KBM-7 (cell line): ENCODE data around the gene SCAANT1.
A peak's percentile ranks its signal among the peaks of the same experiment; 100 is the strongest.

Experiments
- DNase-seq: peaks from one replicate; pipeline ENCODE4 v3.0.0-alpha.2; 2015
- in situ Hi-C: fragments of 300-500 bp; cut with MboI; formaldehyde crosslinking; loops from 2 replicates; pipeline ENCODE4 v1.14.3; 2020; ENCODE audit warnings: low sequenced_read_pairs, low pct_unique_long_range_greater_than_20kb, mixed read lengths

Gene SCAANT1

DNA sequence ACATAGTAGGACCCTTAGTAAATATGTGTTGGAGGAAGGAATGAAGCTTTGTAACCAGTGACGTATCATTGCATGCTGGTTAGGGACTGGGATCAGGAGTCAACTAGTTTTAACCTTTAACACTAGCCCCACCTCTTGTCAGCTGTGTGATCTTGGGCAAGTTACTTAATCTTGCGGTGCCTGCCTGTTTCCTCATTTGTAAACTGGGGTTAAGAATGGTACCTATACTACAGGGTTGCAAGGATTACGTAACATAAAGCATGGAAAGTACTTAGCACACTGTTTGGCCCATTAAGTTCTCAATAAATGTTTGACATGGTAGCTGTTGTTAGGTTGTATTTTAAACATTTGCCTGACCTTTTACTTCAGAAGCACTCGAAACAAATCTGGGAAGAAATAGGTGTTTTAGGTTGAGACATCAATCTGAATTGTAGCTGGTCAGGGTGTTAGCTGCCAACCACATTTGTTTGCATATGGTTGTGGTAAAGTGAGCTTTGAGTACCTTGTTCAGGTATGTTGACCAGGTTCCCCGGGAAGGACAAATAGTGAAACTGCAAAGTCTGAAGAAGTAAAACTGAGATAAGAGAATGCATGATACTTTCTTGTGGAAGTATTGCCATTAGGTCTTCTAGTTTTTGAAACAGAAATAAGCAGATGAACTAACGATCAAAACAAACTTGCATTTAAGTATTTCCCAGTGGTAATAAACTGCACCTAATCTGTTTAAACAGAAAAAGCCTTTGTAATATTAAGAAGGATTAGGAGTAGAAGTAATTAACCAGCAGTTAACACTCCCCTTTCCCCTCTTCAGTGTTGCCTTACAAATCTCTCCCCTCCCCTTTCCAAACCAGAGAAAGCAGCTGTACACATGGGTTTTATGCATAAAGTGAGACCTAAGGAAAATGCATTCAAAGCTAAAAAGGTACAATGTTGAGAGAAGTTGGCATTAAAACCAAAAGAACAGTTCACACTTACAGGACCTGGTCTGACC is 25.8 kb upstream of the SCAANT1 start:
- DNase-seq, result peak; percentile 39
- in situ Hi-C loops, result no loop called here

DNA sequence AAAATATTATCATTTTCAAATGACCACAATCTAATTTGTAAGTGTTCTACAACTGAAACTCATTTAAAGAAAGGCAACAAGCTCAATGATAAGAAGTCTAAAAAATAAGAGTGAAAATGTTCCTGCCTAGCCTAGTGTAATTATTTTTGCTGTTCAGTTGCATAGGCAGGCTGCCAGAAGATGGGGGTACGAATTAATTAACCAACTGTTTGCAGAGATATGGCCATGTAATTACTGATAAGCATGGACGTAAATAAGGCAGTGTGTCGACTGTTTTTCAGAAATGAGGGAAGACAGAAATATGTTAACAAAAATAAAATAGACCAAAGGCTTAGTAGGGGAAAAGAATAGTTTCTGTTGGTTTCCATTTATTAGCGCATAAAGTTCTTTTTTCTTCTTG is 24.7 kb upstream of the SCAANT1 start:
- in situ Hi-C loops, result no loop called here
- no peak for DNase-seq

DNA sequence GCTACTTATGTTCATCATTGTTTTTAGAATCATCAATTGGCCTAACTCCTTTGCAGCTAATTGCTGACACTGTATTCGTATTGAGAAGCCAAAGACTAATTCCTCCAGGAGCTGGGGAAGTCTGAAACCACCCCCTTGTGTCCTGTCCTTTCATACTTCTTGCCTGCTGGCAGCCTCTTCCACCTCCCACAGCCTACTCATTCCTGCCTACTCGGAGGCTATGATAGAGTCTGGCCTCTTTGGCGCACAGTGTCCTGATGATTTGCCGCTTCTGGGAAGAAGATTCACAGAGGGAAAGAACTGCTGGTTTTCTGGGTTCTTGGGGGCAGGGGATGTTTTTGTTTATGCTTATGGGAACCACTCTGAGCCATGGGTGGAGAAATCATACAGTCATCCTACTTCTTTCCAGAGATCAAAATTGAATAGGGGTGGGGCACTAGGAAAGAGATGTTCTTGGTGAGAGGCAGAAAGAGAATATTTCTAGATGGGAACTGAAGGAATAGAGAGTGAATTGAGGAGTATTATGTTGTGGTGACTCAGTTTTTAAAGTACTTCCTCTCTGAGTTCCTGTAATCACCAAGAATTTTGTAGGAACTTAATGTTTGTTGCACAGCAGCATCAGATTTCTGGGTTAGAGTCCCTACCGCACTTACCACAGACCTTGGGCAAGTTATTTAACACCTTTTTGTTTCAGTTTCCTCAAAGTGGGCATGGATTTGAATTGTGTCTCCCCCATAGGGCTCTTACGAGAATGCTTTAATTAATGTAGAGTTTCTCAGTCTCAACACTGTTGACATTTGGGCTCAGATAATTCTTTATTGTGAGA is 22.1 kb upstream of the SCAANT1 start:
- peak; percentile 81 for DNase-seq
- in situ Hi-C loops, result no loop called here

DNA sequence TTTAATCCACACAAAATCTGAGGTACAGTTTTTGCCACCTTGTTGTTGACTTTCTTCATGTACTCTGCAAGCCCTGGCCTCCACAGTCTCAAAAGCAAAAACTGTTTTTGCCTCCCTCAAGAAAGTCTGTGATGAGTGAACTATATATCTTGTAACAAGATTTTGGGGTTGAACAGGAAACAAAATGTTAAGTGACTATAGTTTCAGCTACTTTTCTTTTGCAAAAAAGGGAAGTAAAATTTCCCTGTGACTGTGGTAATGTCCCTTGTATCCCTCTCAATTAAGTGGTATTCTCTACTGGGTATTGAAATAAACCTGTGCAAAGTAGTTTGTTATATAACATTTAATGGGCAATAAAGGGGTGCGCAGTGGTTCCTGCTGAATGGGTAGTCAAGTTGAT is 21.3 kb upstream of the SCAANT1 start:
- in situ Hi-C loops, result no loop called here
- peak; percentile 62 for DNase-seq

DNA sequence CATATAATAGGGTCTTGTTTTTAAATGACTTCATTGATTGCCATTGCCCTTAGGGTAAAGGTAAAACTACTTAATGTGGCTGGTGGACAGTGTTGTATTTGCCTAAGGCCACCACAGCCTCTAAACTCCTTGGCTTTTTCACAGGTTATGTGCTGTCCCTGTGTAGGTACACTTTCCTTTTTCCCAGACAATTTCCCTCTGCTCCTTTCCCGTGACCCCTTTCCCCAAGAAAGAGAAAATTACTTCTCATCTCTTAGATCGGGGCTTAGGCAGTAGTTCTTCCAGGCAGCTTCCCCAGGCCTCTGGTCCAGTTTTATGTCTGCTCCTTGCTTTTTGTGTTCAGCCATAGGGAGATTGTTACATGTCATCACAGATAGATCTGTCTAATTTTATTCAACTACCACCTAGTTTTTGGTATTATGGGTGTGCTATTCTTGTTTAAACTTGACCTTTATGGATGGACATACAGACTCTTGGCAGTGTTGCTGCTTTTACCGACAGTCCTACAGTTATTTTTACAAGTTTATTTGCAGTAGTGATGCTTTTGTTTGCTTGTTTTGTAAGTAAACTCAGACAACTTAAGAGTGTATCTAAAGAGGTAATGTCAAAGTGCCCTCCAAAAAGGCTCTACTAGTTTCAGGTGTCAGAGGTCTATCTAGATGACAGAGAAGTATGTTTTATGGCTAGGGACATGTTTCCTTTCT is 20.5 kb upstream of the SCAANT1 start:
- DNase-seq, result no peak
- in situ Hi-C loops, result no loop called here

DNA sequence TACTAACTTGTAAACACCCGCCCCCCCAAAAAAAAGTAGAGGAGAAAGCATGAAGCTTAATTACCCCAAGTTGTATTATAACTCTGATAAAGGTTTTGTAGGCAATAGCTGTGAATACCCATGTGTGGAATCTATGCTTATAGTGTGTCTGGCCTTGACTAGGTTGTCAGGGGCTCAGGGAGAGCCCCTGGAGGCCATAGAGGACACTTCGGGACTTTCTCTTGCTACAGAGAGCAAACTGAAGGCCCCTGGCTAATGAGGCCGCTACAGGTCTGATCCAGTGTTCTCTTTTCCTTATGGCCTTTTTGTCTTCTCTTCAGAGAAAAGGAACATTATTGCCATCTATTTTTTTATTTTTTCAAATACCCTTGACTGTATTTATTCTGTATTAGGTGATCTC is 19.1 kb upstream of the SCAANT1 start:
- in situ Hi-C loops, result no loop called here
- no peak for DNase-seq

DNA sequence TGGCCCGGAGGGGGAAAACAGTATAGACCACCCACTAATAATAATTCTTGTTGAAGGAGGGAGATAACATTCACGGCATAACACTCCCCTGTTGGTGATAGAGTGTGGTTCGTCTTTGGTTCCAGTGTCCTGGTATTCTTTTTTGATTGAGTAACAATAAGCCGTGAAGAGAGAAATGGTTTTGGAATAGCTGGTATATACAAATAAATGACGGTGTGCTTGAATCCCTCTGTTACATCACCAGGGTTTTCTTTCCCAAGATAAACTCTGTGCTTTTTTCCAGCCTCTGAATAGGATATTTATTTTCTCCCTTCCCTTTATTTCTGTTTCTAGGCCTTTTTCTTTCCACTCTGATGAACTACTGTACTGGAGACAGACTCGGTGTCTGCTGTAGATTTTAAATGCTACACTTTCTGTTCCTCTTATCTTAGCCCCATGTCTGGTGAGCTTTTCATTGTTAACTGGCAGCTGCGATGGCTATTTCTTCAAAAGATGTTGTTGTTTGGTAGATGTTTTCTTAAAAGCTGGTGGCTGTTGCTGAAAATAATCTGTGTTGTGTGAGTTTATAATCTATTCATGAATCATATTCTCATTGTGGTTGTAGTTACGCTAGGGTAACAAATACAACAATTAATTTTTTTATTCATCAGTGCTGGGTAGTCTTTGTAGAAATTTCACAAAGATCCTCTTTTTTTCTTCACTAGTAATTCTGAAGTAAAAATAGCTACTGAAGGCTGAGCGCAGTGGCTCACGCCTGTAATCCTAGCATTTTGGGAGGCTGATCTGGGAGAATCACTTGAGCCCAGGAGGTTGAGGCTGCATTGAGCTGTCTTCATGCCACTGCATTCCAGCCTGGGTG is 15.5 kb upstream of the SCAANT1 start:
- in situ Hi-C loops, result no loop called here
- DNase-seq, result no peak

DNA sequence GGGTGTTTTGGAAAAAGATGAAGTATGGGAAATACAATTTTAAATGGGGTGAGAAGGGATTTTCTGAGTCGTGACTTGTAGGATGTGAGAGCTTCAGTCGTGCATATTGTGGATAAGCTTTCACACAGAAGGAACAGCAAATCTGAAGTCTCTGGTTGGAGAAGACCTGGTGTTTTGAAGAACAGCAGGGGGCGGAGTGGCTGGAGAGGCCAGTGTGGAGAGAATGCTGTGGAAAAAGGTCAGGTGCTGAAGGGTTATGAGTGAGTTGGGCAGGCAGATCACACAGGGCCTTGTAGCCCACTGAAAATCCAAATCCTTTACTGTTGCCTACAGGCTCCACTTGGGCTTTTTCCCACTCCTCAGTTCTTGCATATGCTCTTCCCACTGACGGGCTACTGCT is 14.1 kb upstream of the SCAANT1 start:
- in situ Hi-C loops, result no loop called here
- no peak for DNase-seq

DNA sequence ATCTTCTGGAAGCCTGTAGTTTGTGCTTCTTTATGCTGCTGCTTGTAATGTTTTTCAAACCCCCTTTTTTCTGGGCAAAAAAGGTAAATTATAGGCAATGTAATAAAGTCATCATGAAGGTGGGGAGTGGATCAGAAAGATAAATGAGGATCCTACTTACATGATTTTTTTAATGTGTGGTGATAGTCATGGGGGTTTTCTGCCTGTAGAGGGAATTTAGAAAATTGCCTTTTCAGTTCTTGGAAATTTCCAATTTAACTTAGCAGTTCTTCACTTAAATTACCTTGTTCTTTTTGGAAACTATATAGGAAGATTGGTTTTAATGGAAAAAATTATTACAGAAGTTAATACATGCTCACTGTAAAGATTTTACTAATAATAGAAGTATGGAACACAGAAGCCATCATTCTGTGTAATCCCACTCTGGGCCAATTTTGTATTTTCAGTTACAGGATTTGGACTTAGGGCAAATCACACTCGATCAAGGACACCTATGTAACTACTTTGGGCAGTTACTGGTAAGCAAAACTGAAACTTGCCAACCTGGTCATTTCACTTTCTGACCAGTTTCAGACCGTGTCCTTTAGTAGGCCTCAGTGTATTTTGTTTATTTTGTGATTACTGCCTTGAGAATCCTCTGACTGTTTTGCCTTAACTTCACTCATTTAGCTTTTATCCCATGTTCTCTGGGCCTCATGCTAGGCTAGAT is 10.5 kb upstream of the SCAANT1 start:
- in situ Hi-C loops, result no loop called here
- DNase-seq, result no peak

DNA sequence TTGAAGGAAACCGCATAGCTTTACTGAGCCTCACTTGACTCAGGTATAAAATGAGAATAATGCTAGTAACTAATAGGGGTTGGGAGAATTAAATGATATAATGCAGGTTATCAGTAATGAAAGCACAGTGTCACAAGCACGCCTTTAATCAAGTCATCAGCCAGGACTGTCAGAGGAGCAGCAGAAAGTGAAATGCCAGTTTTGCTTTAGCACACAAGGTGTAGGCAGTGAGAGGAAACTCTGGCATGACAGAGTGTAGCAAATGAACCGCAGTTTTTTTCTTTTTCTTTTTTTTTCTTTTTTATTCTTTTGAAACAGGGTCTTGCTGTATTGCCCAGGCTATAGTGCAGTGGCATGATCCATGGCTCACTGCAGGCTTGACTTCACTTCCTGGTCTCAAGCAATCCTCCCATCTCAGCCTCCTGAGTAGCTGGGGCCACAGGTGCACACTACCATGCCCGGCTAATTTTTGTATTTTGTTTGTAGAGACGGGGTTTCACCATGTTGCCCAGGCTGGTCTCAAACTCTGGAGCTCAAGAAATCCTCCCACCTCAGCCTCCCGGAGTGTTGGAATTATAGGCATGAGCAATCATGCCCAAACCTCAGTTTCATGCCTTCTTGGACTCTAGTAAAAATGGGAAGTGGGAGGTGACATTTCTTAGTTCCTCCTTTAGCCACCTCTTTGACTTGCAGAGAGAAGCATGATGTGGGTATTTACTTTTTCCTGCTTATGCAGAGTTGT is 9.7 kb upstream of the SCAANT1 start:
- in situ Hi-C loops, result no loop called here
- peak; percentile 91 for DNase-seq

DNA sequence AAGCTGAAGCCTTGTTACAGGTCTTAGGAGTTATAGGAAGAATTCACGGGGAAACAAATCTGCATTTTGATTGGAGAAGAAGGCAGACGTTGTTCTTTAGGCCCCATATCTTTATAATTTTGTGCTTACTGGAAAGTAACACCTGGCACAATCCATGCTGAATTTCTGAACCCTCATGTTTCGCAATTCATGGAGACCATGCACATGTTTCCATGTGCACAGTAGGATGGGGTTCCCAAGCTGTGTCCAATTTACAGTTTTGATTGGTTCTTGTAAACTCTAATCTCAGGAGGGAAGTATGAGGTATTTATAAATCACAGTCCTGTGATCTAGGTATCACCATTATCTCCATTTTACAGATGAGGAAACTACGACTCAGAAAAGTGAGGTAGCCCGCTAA is 7.8 kb upstream of the SCAANT1 start:
- no peak for DNase-seq
- in situ Hi-C loops, result no loop called here

DNA sequence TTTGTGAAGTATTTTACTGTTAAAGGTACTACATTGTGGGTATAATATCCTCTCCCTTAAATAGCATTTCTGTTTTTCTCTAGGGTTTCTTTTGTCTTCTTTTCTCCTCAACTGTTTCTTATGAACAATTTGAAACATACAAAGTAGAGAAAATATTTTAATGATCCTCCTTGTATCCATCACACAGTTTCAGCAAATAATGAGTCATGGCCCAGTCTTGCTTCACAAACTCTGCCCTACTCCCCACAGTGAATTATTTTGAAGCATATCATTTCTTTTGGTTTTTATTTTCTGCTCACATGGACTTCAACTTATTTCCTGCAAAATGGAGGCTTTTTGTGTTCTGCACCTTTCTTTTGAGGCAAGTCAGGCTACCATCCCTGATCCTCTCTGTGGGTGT is 6.1 kb upstream of the SCAANT1 start:
- no peak for DNase-seq
- in situ Hi-C loops, result no loop called here

DNA sequence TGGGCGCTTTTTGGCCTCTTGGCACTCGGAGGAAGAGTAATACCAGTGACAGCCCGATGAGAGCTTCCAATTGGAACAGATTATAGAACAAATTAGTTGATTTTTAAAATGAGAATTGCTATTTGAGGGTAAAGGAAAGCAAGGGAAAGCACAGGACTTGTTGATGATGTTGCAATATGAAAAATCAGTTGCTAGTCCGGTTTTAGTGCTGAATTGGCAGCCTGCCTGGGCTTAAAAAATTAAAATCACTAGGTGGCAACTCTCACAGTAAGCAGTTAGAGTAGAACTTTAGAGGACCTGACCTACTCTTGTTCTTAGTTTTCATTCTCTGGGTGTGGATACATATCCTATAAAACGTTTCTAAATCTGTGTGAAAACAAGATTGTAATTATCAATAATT is 2.1 kb upstream of the SCAANT1 start:
- in situ Hi-C loops, result no loop called here
- DNase-seq, result no peak

DNA sequence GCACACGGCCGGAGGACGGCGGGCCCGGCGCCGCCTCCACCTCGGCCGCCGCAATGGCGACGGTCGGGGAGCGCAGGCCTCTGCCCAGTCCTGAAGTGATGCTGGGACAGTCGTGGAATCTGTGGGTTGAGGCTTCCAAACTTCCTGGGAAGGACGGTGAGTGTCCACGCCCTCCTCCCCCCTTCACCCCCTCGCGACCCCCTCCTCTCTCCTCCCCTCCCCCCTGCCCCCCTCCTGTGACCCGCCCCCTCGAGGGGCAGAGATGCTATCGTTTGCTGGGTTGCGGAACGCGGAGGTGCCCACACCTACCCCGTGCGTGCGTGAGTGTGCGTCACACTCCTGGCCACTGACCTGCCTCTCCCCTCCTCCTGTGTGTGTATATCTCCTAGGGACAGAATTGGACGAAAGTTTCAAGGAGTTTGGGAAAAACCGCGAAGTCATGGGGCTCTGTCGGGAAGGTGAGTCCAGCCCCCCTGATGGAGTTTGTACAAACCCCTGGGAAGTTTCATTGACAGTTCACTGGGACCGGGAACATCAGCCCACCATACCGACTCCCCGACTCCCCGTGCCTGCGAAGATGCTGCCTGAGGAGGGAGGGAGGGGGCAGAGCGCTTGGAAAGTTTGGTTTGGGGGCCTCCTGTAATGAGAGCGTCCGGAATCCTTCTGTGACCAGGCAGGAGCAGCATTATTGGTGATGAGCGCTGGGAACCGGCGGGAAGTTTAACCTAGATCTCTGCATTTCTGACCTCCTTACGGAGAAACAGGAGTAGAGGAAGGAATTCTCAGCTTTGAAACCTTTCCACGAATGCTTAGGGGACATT is 795 bp upstream of the SCAANT1 start:
- in situ Hi-C loops, result no loop called here
- DNase-seq, result no peak

DNA sequence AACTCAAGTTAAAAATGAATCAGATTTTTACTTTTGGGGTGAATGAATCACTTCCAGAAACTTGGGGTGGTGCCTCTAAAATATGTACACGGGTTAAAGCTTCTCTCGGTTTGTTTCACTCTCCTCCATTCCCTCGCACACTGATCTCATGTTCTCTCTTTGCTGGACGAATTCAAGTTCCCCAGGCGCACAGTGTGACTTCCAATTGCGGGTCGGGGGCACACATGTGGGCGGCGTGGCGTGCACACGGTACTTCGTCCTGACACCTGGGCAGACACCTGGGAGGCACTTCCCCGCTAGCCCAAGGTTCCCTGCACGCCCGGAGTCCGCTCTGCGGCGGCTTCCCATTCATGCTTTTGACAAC is 692 bp downstream of the SCAANT1 start:
- no peak for DNase-seq
- in situ Hi-C loops, result no loop called here

DNA sequence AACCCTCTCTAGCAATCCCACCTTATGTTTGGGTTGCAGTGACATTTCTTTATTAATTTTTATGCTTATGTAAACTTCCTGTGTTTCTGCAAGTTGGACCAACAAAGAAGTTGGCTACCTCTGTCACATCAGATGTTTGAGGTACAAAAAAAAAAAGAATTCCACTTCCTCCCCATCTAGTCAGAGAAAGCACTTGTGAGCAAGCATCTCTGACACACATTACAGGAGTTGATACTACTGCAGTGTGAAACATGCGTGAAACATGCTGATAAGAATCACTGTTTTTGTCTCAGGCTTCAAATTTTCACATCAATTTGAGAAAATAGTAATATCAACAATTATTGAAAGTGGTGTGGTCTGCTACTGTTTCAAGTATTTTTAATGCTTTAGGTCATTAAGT is 1.3 kb downstream of the SCAANT1 start:
- no peak for DNase-seq
- in situ Hi-C loops, result no loop called here

DNA sequence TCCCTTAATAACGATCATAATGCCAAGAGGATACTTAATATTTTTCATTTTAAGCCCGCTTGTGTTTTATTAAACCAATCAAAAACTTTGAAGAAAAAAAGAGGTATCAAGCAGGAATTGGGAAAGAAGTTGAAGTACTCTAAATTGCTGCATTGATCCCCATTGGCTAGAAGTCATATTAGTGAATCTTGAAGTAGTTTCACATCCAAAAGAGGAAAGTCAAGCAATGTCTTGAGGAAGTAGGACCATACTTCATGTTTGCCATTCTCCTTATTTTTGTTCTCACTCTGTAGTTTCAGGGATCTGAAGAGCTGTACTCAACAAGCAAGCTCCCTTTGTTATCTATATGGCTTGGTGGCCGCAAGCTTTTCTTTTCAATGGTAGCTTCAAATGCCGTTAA is 2.2 kb downstream of the SCAANT1 start:
- DNase-seq, result no peak
- in situ Hi-C loops, result no loop called here
